Endodermal cell (in vitro differentiated cells): ENCODE results near the gene SEMA4A. TPM values are rescaled to one million over a fixed set of nuclear protein-coding genes. Genes with fewer than 3 reads are reported as not detected.
"Not testable (repeated sequence)": the region's sequence is repeated elsewhere in the genome, so short reads cannot be mapped to it uniquely, and the experiment has no call there.

ENCODE experiments used
- DNase-seq: peaks from one replicate; pipeline ENCODE4 v3.0.0-alpha.2; 2017
- H3K27ac ChIP-seq: 2 replicates; pipeline ENCODE4 v1.5.1; 2013; ENCODE audit warnings: mild to moderate bottlenecking, low read depth, low read length, moderate library complexity
- H3K27me3 ChIP-seq: 2 replicates; pipeline ENCODE4 v1.6.1; 2013; ENCODE audit warnings: mild to moderate bottlenecking, low read length, moderate library complexity; ENCODE audit not compliant: insufficient read depth, control insufficient read depth, poor library complexity, severe bottlenecking
- H3K36me3 ChIP-seq: 2 replicates; pipeline ENCODE4 v1.7.0; 2013; ENCODE audit warnings: mild to moderate bottlenecking, low read length, moderate library complexity; ENCODE audit not compliant: control insufficient read depth, insufficient read depth
- H3K4me1 ChIP-seq: one replicate; pipeline ENCODE4 v1.7.0; 2013; ENCODE audit warnings: low read length; ENCODE audit not compliant: control insufficient read depth, insufficient read depth
- H3K4me3 ChIP-seq: 2 replicates; pipeline ENCODE4 v1.5.1; 2013; ENCODE audit warnings: mild to moderate bottlenecking, low read length, moderate library complexity
- H3K9ac ChIP-seq: 2 replicates; pipeline ENCODE4 v1.6.1; 2013; ENCODE audit warnings: mild to moderate bottlenecking, low read length, moderate library complexity; ENCODE audit not compliant: poor library complexity, severe bottlenecking; ENCODE audit errors: extremely low read depth
- H3K9me3 ChIP-seq: 2 replicates; pipeline ENCODE4 v1.6.1; 2013; ENCODE audit warnings: mild to moderate bottlenecking, low read length, moderate library complexity; ENCODE audit not compliant: control insufficient read depth
- H3K27ac Mint-ChIP-seq: 2 replicates; pipeline ENCODE4 v1.8.0; 2020; ENCODE audit warnings: mixed read lengths
- H3K27me3 Mint-ChIP-seq: 2 replicates; pipeline ENCODE4 v1.8.0; 2021; ENCODE audit warnings: mild to moderate bottlenecking, mixed read lengths; ENCODE audit not compliant: insufficient read depth
- H3K36me3 Mint-ChIP-seq: 2 replicates; pipeline ENCODE4 v1.8.0; 2020; ENCODE audit warnings: low read depth, mixed read lengths
- H3K4me1 Mint-ChIP-seq: 2 replicates; pipeline ENCODE4 v1.8.0; 2020; ENCODE audit warnings: mixed read lengths
- H3K4me3 Mint-ChIP-seq: 2 replicates; pipeline ENCODE4 v1.8.0; 2020; ENCODE audit warnings: mild to moderate bottlenecking, moderate library complexity, mixed read lengths
- H3K9me3 Mint-ChIP-seq: 2 replicates; pipeline ENCODE4 v1.8.0; 2020; ENCODE audit warnings: mild to moderate bottlenecking, mixed read lengths
- WGBS, 2 experiments: methylation state at CpG; one replicate each; pipeline versions ENCODE4 v1.1.5 to v1.1.7; 2013; ENCODE audit warnings: missing lambda C conversion rate in 2 of 2, mixed read lengths in 1 of 2; ENCODE audit not compliant: insufficient coverage in 1 of 2, insufficient read length in 1 of 2; 5-methylcytosine and 5-hydroxymethylcytosine counted together
- total RNA-seq, 2 donors: library from RNA; stranded (reverse); fragmentation: NEBNext Ultra II Directional in 1 of 2; extraction: Animal tissue kit (Norgen Biotek cat#: 25700) in 1 of 2; gene quantifications; 2 replicates in 1 of 2; 3 replicates in 1 of 2; pipeline ENCODE4 v1.2.1, GENCODE V29; 2021
- TF ChIP-seq, protein P1 (sequence below): fragments of 200-600 bp; sonication (generic); conservative IDR thresholded peaks from 2 replicates; pipeline ENCODE4 v1.5.0; 2021; ENCODE audit warnings: antibody characterized with exemption, mild to moderate bottlenecking

SEMA4A gene
- total RNA-seq, 2 donors from 2014 or later, result 6.4 to 10.3 TPM

DNA sequence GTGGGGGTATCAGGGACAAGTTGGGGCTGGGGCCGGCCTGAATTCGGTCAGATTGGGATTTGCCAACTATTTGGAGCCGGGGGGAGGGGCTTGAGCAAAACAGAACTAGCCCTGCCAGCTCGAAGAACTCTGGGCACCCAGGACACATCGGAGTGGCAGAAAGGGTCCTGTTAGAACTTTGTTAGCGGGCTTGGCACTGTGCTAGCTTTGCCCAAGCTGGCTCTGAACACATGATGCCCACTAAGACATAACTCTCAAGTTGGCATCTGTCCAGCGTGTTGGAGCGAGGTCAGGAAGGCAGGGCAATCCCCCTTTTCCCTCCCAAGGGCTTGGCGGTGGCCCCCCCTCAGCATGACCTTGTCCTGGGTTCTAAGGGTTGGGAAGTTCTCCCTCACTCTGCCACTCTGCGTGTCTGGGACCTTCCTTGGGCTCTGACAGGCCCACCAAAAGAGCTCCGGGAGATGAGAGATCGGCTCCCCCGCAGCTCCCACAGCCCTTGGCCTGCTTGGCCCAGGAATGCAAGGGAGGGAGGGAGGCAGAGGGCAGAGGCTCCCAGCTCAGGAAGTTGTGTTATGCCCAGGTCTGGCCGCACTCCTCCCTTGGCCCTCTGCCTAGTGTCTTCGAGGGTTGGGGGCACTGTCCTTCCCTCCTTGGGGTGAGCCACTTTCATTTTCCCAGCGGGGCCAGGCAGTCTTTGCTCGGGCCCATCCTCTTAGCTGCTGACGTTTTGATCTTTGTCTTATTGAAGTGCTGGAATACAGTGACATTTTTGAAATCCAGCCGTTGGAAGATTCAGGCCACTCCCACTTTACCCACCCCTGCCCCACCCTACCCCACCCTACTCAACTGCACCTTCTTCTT is 37.6 kb upstream of the SEMA4A start:
- Histone ChIP-seq H3K36me3 (peaks cover 25% of the 10 kb centered on the region), H3K9me3 (no peaks in the 10 kb centered on the region), H3K9ac (peak overlapping the region; percentile 79), H3K27me3 (no peaks in the 10 kb centered on the region), H3K4me1 (no peaks in the 10 kb centered on the region), H3K27ac (no peak overlapping the region), H3K4me3 (peak overlapping the region; percentile 88)
- H3K36me3 Mint-ChIP-seq, result peaks cover 11% of the 10 kb centered on the region
- peak; percentile 85 for DNase-seq
- peak overlapping the region; percentile 74 for H3K27ac Mint-ChIP-seq
- TF ChIP-seq, protein P1, sequence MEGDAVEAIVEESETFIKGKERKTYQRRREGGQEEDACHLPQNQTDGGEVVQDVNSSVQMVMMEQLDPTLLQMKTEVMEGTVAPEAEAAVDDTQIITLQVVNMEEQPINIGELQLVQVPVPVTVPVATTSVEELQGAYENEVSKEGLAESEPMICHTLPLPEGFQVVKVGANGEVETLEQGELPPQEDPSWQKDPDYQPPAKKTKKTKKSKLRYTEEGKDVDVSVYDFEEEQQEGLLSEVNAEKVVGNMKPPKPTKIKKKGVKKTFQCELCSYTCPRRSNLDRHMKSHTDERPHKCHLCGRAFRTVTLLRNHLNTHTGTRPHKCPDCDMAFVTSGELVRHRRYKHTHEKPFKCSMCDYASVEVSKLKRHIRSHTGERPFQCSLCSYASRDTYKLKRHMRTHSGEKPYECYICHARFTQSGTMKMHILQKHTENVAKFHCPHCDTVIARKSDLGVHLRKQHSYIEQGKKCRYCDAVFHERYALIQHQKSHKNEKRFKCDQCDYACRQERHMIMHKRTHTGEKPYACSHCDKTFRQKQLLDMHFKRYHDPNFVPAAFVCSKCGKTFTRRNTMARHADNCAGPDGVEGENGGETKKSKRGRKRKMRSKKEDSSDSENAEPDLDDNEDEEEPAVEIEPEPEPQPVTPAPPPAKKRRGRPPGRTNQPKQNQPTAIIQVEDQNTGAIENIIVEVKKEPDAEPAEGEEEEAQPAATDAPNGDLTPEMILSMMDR, result no peak
- H3K27me3 Mint-ChIP-seq, result peaks cover 18% of the 10 kb centered on the region
- peaks cover 36% of the 10 kb centered on the region for H3K4me1 Mint-ChIP-seq
- WGBS, 2 experiments, result 23 to 25% methylated on average over 6 to 19 of the region's 19 CpGs
- H3K4me3 Mint-ChIP-seq, result peak overlapping the region; percentile 74
- H3K9me3 Mint-ChIP-seq, result no peaks in the 10 kb centered on the region

DNA sequence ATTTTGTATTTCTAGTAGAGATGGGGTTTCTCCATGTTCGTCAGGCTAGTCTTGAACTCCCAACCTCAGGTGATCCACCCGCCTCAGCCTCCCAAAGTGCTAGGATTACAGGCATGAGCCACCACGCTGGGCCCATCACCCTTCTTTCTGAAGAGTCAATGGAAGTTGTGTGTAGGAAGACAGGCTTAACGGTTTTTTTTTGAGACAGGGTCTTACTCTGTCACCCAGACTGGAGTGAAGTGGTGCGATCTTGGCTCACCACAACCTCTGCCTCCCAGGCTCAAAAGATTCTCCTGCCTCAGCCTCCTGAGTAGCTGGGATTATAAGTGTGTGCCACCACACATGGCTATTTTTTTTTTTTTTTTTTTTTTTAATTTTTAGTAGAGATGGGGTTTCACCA is 36.7 kb upstream of the SEMA4A start:
- not testable (repeated sequence) for H3K9me3 ChIP-seq, H3K9me3 Mint-ChIP-seq, H3K4me1 ChIP-seq, H3K4me3 ChIP-seq, DNase-seq, H3K27ac ChIP-seq, H3K9ac ChIP-seq, H3K27me3 ChIP-seq, H3K36me3 Mint-ChIP-seq, H3K4me3 Mint-ChIP-seq, H3K27ac Mint-ChIP-seq
- H3K27me3 Mint-ChIP-seq, result peaks cover 14% of the 10 kb centered on the region
- peaks cover 23% of the 10 kb centered on the region for H3K36me3 ChIP-seq
- WGBS, 2 experiments, result 93 to 96% methylated on average over 5 of the region's 5 CpGs
- H3K4me1 Mint-ChIP-seq, result peaks cover 42% of the 10 kb centered on the region

DNA sequence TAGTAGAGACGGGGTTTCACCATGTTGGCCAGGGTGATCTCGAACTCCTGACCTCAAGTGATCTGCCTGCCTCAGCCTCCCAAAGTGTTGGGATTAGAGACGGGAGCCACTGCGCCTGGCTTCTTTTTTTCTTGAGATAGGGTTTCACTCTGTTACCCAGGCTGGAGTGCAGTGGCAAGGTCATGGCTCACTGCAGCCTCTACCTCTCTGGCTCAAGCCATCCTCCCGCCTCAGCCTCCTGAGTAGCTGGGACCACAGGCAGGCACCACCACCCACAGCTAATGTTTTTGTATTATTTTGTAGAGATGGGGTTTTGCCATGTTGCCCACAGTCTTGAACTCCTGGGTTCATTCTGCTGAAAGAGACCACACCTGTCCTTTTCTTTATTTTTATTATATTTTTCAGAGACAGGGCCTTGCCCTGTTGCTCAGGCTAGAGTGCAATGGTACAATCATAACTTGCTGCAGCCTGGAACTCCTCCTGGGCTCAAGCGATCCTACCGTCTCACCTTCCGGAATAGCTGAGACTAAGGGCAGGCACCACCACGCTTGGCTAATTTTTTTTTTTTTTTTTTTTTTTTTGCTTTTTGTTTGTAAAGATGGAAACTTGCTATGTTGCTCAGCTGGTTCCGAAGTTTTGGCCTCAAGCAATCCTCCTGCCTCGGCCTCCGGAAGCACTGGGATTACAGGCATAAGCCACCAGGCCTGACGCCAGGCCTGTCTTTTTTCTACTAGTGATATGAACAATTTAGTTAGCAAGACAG is 35.8 kb upstream of the SEMA4A start:
- no peak overlapping the region for H3K4me3 Mint-ChIP-seq
- Histone ChIP-seq H3K9ac (no peak overlapping the region), H3K27me3 (no peaks in the 10 kb centered on the region), H3K9me3 (no peaks in the 10 kb centered on the region), H3K4me3 (peak overlapping the region; percentile 2), H3K27ac (no peak overlapping the region), H3K4me1 (peaks cover 10% of the 10 kb centered on the region), H3K36me3 (peaks cover 23% of the 10 kb centered on the region)
- TF ChIP-seq, protein P1, result no peak
- H3K36me3 Mint-ChIP-seq, result peaks cover 5% of the 10 kb centered on the region
- no peak overlapping the region for H3K27ac Mint-ChIP-seq
- no peak for DNase-seq
- H3K27me3 Mint-ChIP-seq, result peaks cover 12% of the 10 kb centered on the region
- no peaks in the 10 kb centered on the region for H3K9me3 Mint-ChIP-seq
- peaks cover 43% of the 10 kb centered on the region for H3K4me1 Mint-ChIP-seq
- 89 to 95% methylated on average over 4 to 13 of the region's 13 CpGs for WGBS, 2 experiments
